Right cardiac atrium (tissue), 5 donors: ENCODE data around the gene MS4A6A. TPM values are rescaled to one million over a fixed set of nuclear protein-coding genes. Genes with fewer than 3 reads are reported as not detected.

ENCODE experiments used
- ATAC-seq, 2 donors: fragments of 200-7000 bp; cut with Tn5 transposase; one replicate each; pipeline versions ENCODE4 v1.8.0 to v1.9.1; 2020; ENCODE audit warnings: moderate library complexity in 2 of 2, mild to moderate bottlenecking in 1 of 2
- DNase-seq, 3 donors: peaks; one replicate each; pipeline ENCODE4 v3.0.0-alpha.2; 2020
- H3K27ac ChIP-seq: one replicate; pipeline ENCODE4 v1.5.1; 2013; ENCODE audit warnings: mild to moderate bottlenecking, low read length, control low read depth, moderate library complexity
- H3K27me3 ChIP-seq: one replicate; pipeline ENCODE4 v1.6.1; 2013; ENCODE audit not compliant: control insufficient read depth, insufficient read depth
- H3K4me1 ChIP-seq: one replicate; pipeline ENCODE4 v1.6.1; 2013; ENCODE audit warnings: low read length; ENCODE audit not compliant: control insufficient read depth, insufficient read depth
- H3K4me3 ChIP-seq: one replicate; pipeline ENCODE4 v1.5.1; 2013; ENCODE audit warnings: low read length, control low read depth
- H3K9me3 ChIP-seq: one replicate; pipeline ENCODE4 v1.6.1; 2013; ENCODE audit warnings: low read length; ENCODE audit not compliant: control insufficient read depth
- WGBS: extraction: QIAGEN DNeasy Blood & Tissue Kit; methylation state at CpG from one replicate; pipeline ENCODE4 v1.1.7; 2013; 5-methylcytosine and 5-hydroxymethylcytosine counted together
- intact Hi-C, 4 donors: fragments of 100-400 bp; cut with DNase I; formaldehyde crosslinking; loops; one replicate each; pipeline versions ENCODE4 v1.11.0 to v1.14.0; 2022 to 2023
- polyA plus RNA-seq: library from polyadenylated mRNA; stranded (reverse); fragments of 200-250 nt; gene quantifications from one replicate; pipeline ENCODE4 v1.2.3, GENCODE V29; 2013
- total RNA-seq, 4 donors: library from RNA; stranded (reverse); fragmentation: NEBNext Ultra II Directional; extraction: Animal tissue kit (Norgen Biotek cat#: 25700); gene quantifications; one replicate each; pipeline ENCODE4 v1.2.1, GENCODE V29; 2021
- donor health status: healthy with polysubstance abuse.
- donor health status: DM: no; HTN: yes; CAD: no.
- donor health status: DM: no; HTN: no; CAD: no.
- donor health status: DM: no; HTN: yes; CAD: no; lungs with severe emphysema.
- donor health status: DM: yes; HTN: yes; CAD: no.

Gene MS4A6A
- total and polyA plus RNA-seq, 5 donors, result 16.5 to 99.0 (median 81.8) TPM

- Histone ChIP-seq H3K9me3 (no peaks in the 10 kb centered on the region), H3K4me1 (no peaks in the 10 kb centered on the region), H3K4me3 (no peak overlapping the region), H3K27me3 (no peaks in the 10 kb centered on the region), H3K27ac (no peak overlapping the region)
- no peak for DNase-seq
- intact Hi-C loops, result no loop called here
- 72% methylated on average over 1 of the region's 1 CpG for WGBS
- peak; percentile 64 to 75 for ATAC-seq
Observed at GRCh38 chr11:60184824-60185511, 2.1 kb upstream of the MS4A6A start.

DNA sequence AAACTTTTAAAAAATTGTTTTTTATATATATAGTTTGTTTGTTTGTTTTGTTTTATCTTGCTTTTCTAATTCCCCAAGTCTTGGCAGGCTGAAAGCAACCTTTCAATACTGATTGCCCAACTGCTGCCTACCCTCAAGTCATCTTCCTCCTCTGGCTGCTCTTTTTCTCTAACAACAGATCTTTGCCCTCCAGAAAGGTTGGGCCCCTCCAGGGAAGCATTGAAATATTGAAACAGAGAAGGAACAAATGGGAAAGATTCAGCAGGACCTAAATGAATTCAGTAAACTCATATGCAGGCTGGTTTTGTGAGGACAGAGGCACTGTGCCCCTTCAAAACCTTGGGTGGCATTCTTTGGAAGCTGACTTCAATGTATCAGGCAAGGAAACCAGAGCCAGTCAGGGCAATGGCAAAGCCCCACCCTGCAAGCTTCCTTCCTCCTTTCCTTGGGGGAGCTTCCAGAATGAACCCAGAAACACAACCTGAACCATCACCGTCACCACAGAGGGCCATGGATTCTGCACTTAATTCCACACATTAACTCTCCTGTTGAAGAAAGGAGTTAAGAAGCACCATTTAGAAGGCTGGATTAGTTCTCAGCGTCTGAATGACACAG lies 815 bp upstream of the MS4A6A start:
- DNase-seq, result peak in 1 of 3 donors; percentile 46
- no peaks in the 10 kb centered on the region for H3K4me1 ChIP-seq
- intact Hi-C loops, result no loop called here
- no peaks in the 10 kb centered on the region for H3K27me3 ChIP-seq
- H3K27ac ChIP-seq, result no peak overlapping the region
- WGBS, result 60% methylated on average over 2 of the region's 2 CpGs
- H3K4me3 ChIP-seq, result no peak overlapping the region
- H3K9me3 ChIP-seq, result no peaks in the 10 kb centered on the region
- peak; percentile 56 to 66 for ATAC-seq

DNA sequence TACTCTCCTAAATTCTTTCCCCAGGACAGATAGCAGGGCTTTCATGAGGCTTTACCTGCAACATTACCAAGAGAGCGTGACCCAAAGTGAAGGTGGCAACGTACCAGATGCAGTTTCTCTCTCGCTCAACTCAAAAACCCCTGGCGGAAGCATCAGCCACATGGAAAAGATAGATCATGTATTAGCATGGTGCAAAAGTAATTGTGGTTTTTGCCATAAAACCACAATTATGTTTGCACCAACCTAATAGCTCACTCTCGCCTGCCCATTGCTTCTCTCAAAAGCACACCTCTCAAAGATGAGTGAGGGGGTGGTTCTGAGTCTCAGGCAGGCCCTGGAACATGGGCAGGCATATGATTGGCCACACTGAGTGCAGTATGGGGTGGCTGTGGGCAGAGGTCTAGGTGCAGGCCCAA lies 7.0 kb downstream of the MS4A6A start:
- no peaks in the 10 kb centered on the region for H3K27me3 ChIP-seq
- H3K27ac ChIP-seq, result no peak overlapping the region
- no peak overlapping the region for H3K4me3 ChIP-seq
- WGBS, result 89% methylated on average over 5 of the region's 5 CpGs
- ATAC-seq, result no peak
- intact Hi-C loops, result no loop called here
- no peak for DNase-seq
- H3K4me1 ChIP-seq, result no peaks in the 10 kb centered on the region
- H3K9me3 ChIP-seq, result no peaks in the 10 kb centered on the region

- no peaks in the 10 kb centered on the region for H3K27me3 ChIP-seq
- H3K4me1 ChIP-seq, result no peaks in the 10 kb centered on the region
- H3K4me3 ChIP-seq, result no peak overlapping the region
- DNase-seq (no peak), ATAC-seq (no peak)
- intact Hi-C loops, result no loop called here
- H3K27ac ChIP-seq, result no peak overlapping the region
- H3K9me3 ChIP-seq, result no peaks in the 10 kb centered on the region
Observed at GRCh38 chr11:60172011-60172410, 10.9 kb downstream of the MS4A6A start.

GRCh38 chr11:60170566-60170965 lies 12.3 kb downstream of the MS4A6A start:
- no peaks in the 10 kb centered on the region for H3K4me1 ChIP-seq
- ATAC-seq (no peak), DNase-seq (no peak)
- H3K27ac ChIP-seq, result no peak overlapping the region
- intact Hi-C loops, result no loop called here
- H3K4me3 ChIP-seq, result no peak overlapping the region
- H3K9me3 ChIP-seq, result no peaks in the 10 kb centered on the region
- no peaks in the 10 kb centered on the region for H3K27me3 ChIP-seq
- 78% methylated on average over 1 of the region's 1 CpG for WGBS

DNA sequence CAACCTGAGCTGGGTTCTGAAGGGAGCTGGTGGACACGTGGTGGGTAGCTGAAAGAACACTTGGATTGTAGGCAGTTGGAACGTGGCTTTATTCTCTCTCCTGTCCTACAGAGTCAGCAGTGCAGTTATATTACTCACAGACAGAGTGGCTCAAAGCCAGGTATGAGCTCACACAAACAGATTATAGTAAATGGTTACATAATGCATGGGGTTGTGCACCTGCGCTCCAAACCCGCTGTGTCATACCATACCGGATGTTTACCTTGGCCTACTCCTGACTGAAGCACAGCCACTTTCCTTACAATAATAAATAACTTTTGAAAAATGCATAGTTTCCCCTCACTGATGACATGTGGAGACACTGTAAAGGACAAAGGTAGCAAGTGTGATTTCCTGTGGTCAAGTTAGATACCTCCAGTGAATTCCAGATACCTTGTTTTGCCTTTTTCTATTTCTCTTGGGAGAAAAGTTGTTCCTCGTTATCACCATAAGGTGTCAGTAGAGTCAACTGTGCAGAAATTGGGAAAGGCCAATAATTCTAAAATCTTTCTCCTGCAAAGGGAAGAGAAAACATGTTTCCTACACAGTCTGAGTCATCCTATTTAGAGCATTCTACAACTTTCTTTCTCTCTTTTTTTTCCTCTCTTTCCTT lies 13.5 kb downstream of the MS4A6A start:
- Histone ChIP-seq H3K9me3 (no peaks in the 10 kb centered on the region), H3K27ac (no peak overlapping the region), H3K27me3 (no peaks in the 10 kb centered on the region), H3K4me1 (no peaks in the 10 kb centered on the region), H3K4me3 (no peak overlapping the region)
- intact Hi-C loops, result no loop called here
- ATAC-seq, result peak; percentile 54 to 87
- peak in 2 of 3 donors; percentile 27 to 43 for DNase-seq
- 60% methylated on average over 6 of the region's 6 CpGs for WGBS

- no peak for DNase-seq
- WGBS, result 91% methylated on average over 6 of the region's 6 CpGs
- no peak for ATAC-seq
- H3K4me3 ChIP-seq, result no peak overlapping the region
- H3K4me1 ChIP-seq, result no peaks in the 10 kb centered on the region
- intact Hi-C loops, result no loop called here
- no peaks in the 10 kb centered on the region for H3K9me3 ChIP-seq
- no peak overlapping the region for H3K27ac ChIP-seq
- H3K27me3 ChIP-seq, result no peaks in the 10 kb centered on the region
Observed at GRCh38 chr11:60168306-60168705, 14.6 kb downstream of the MS4A6A start.

DNA sequence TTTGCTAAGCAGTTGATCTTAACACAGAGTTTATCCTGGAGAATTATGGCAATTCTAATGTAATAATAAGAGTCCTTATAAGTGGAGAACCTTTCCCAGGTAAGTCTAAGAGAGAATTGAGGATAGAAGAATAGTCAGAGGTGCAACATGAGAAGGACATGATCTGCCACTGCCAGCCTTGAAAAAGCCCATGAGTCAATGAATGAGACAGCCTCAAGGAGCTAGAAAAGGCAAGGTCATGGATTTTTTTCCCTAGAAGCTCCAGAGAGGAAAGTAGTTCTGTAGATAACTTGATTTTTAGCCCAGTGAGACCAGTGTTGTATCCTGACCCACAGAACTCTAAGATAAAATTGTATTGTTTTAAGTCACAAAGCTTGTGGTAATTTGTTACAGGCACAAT lies 16.9 kb downstream of the MS4A6A start:
- intact Hi-C loops, result no loop called here
- Histone ChIP-seq H3K27ac (no peak overlapping the region), H3K27me3 (no peaks in the 10 kb centered on the region), H3K4me3 (no peak overlapping the region), H3K4me1 (peaks cover 2% of the 10 kb centered on the region), H3K9me3 (no peaks in the 10 kb centered on the region)
- DNase-seq (no peak), ATAC-seq (no peak)

GRCh38 chr11:60165538-60165937 lies 17.3 kb downstream of the MS4A6A start:
- H3K9me3 ChIP-seq, result no peaks in the 10 kb centered on the region
- no peak overlapping the region for H3K27ac ChIP-seq
- no peaks in the 10 kb centered on the region for H3K27me3 ChIP-seq
- ATAC-seq (no peak), DNase-seq (no peak)
- no peak overlapping the region for H3K4me3 ChIP-seq
- H3K4me1 ChIP-seq, result peaks cover 2% of the 10 kb centered on the region
- intact Hi-C loops, result no loop called here
- WGBS, result 59% methylated on average over 2 of the region's 2 CpGs

DNA sequence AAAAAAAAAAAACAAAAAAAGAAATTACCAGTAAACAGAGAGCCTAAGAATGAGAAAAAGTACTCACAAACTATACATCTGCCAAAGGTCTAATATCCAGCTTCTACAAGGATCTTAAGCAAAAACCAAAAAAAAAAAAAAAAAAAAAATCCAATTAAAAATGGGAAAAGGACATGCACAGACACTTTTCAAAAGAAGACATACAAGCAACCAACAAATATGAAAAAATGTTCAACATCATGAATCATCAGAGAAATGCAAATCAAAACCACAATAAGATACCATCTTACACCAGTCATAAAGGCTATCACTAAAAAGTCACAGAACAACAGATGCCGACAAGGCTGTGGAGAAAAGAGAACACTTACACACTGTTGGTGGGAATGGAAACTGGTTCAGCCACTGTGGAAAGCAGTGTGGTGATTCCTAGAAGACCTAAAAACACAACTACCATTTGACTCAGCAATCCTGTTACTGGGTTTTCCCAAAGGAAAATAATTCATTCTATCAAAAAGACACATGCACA lies 18.3 kb downstream of the MS4A6A start:
- no peak for ATAC-seq
- Histone ChIP-seq H3K27ac (no peak overlapping the region), H3K4me3 (no peak overlapping the region), H3K9me3 (no peaks in the 10 kb centered on the region), H3K27me3 (no peaks in the 10 kb centered on the region), H3K4me1 (peaks cover 2% of the 10 kb centered on the region)
- DNase-seq, result no peak
- intact Hi-C loops, result no loop called here
- WGBS, result 93% methylated on average over 1 of the region's 1 CpG

- Histone ChIP-seq H3K4me1 (peaks cover 2% of the 10 kb centered on the region), H3K27me3 (no peaks in the 10 kb centered on the region), H3K4me3 (no peak overlapping the region), H3K9me3 (no peaks in the 10 kb centered on the region), H3K27ac (no peak overlapping the region)
- ATAC-seq (no peak), DNase-seq (no peak)
- 69% methylated on average over 4 of the region's 4 CpGs for WGBS
- intact Hi-C loops, result no loop called here
Observed at GRCh38 chr11:60161766-60162165, 21.1 kb downstream of the MS4A6A start.
